AG09319 (cell line): ENCODE measurements around the gene GRM1.

Source experiments
- DNase-seq: peaks from one replicate; pipeline ENCODE4 v3.0.0-alpha.2; 2010; ENCODE audit warnings: low read depth; ENCODE audit errors: extremely low read depth
- CTCF ChIP-seq: IDR thresholded peaks from 2 replicates; pipeline ENCODE4 v1.5.1; 2011; ENCODE audit warnings: low read depth, mild to moderate bottlenecking, inconsistent platforms, low read length, moderate library complexity

The GRM1 gene

GRCh38 chr6:146381486-146381885 lies 352.6 kb downstream of the GRM1 start:
- peak; percentile 15; the same call in 1 of the 2 replicates for TF ChIP-seq CTCF
- DNase-seq, result no peak

- TF ChIP-seq CTCF, result no peak
- DNase-seq, result no peak
Observed at GRCh38 chr6:146388736-146389364, 360.0 kb downstream of the GRM1 start.

GRCh38 chr6:146389740-146390139 lies 360.9 kb downstream of the GRM1 start:
- TF ChIP-seq CTCF, result no peak
- no peak for DNase-seq

GRCh38 chr6:146397638-146398037 lies 368.8 kb downstream of the GRM1 start:
- no peak for TF ChIP-seq CTCF
- no peak for DNase-seq

- no peak for DNase-seq
- TF ChIP-seq CTCF, result no peak
Observed at GRCh38 chr6:146402476-146402875, 373.6 kb downstream of the GRM1 start.

GRCh38 chr6:146408583-146408982 lies 379.7 kb downstream of the GRM1 start:
- DNase-seq, result no peak
- no peak for TF ChIP-seq CTCF

- no peak for DNase-seq
- no peak for TF ChIP-seq CTCF
Observed at GRCh38 chr6:146410851-146411595, 382.2 kb downstream of the GRM1 start.
